ENCODE results near the gene STMN3. TPM values are rescaled to one million over a fixed set of nuclear protein-coding genes. Genes with fewer than 3 reads are reported as not detected.
A peak's percentile ranks its signal among the peaks of the same experiment; 100 is the strongest.

Gene STMN3
- total RNA-seq (2021; fragmentation: NEBNext Ultra II Directional; extraction: Animal tissue kit (Norgen Biotek cat#: 25700)) (63.1 and 71.6 TPM in 2 replicates), polyA plus RNA-seq (2011; rRNA removed) (51.5 and 70.8 TPM in 2 replicates), polyA minus RNA-seq (2011; rRNA and poly(A)+ RNA removed) (11.2 and 14.8 TPM in 2 replicates)
- 60.4 TPM for polyA plus RNA-seq (2011; cell fraction: cytosol; rRNA removed)
- 122 TPM for polyA plus RNA-seq (2011; cell fraction: nucleus; rRNA removed)
- polyA plus RNA-seq (2012, experiment 1 of 2) = 42.7 to 63.6 TPM (median 56.4 TPM) in 4 replicates
- polyA plus RNA-seq (2012, experiment 2 of 2) = 53.7 TPM
- 35.5 TPM for polyA plus RNA-seq (2013, experiment 1 of 2)
- 37.5 TPM for polyA plus RNA-seq (2013, experiment 2 of 2)
- polyA minus RNA-seq (2011; cell fraction: cytosol; rRNA and poly(A)+ RNA removed) = 20.3 TPM
- 11.5 TPM for polyA minus RNA-seq (2011; cell fraction: nucleus; rRNA and poly(A)+ RNA removed)
- long read RNA-seq, experiment 1, transcript STMN3-201 (5 exons, 2,255 nt) = major isoform, 5 of 112 reads
- long read RNA-seq, experiment 1, partial matches to known transcripts = 18 of 112 reads
- long read RNA-seq, experiment 1, other reads (novel, unspliced or antisense) = 89 of 112 reads
- long read RNA-seq, experiment 2, partial matches to known transcripts = 0 of 10 reads
- long read RNA-seq, experiment 2, other reads (novel, unspliced or antisense) = 10 of 10 reads

- Histone ChIP-seq H3K27me3 (replicated peaks in 1 of 4; ENCODE audit: control insufficient read depth in 3 of 4, extremely low read depth in 1 of 4, insufficient read depth in 3 of 4, low read length in 3 of 4) (peaks cover 0 to 2% (median 0%) of the 10 kb centered on the region in 4 experiments; a peak in 2 of 7 replicates), H3K14ac (ENCODE audit: insufficient read length) (peak within 1 kb of the TSS; percentile 83), H2AFZ (ENCODE audit: low read length) (no peak within 1 kb of the TSS), H3K9me3 (ENCODE audit: insufficient read depth in 2 of 2, low read depth in 1 of 2, low read length in 1 of 2) (no peaks in the 10 kb centered on the region), H2BK120ac (replicated peaks; ENCODE audit: low read depth, low read length) (peak within 1 kb of the TSS; percentile 55), H2BK12ac (ENCODE audit: low read depth, low read length) (peak within 1 kb of the TSS; percentile 68; the same call in 1 of the 2 replicates), H3K4me3 (ENCODE audit: extremely low read depth in 1 of 4, insufficient read depth in 2 of 4, low read depth in 3 of 4, low read length in 4 of 4) (peak within 1 kb of the TSS; percentile 37 to 85 (median 60)), H4K8ac (ENCODE audit: extremely low read depth, insufficient read depth, low read length) (peak within 1 kb of the TSS; percentile 85), H3K27ac (ENCODE audit: low read depth, low read length) (peak within 1 kb of the TSS; percentile 73; the same call in 1 of the 2 replicates), H4K5ac (ENCODE audit: insufficient read length, low read depth, low read length) (peak within 1 kb of the TSS; percentile 80), H2BK15ac (ENCODE audit: low read length) (peak within 1 kb of the TSS; percentile 92; the same call in 1 of the 2 replicates), H3K4ac (replicated peaks; ENCODE audit: insufficient read length, low read depth, low read length) (peak within 1 kb of the TSS; percentile 92), H3K23me2 (ENCODE audit: low read depth, low read length) (peaks cover 15% of the 10 kb centered on the region), H2AK5ac (ENCODE audit: low read depth, low read length) (0 out of 2 replicates have a peak within 1 kb of the TSS, but pooled peaks have one; percentile 32), H3K4me1 (replicated peaks in 1 of 4; ENCODE audit: control insufficient read depth in 3 of 4, insufficient read depth in 4 of 4, low read length in 3 of 4) (peaks cover 0 to 20% (median 13%) of the 10 kb centered on the region in 4 experiments; a peak in 6 of 7 replicates), H4K91ac (replicated peaks; ENCODE audit: insufficient read length, low read length) (peak within 1 kb of the TSS; percentile 96), H2BK20ac (ENCODE audit: low read length) (peak within 1 kb of the TSS; percentile 72; the same call in 1 of the 2 replicates), H2BK5ac (ENCODE audit: low read depth, low read length) (peak within 1 kb of the TSS; percentile 90), H3K18ac (ENCODE audit: extremely low read depth, low read length) (peak within 1 kb of the TSS; percentile 95), H4K20me1 (replicated peaks in 1 of 2; ENCODE audit: control insufficient read depth in 1 of 2, insufficient read depth in 2 of 2, low read length in 2 of 2) (peaks cover 10 to 11% of the 10 kb centered on the region in 2 experiments), H3K4me2 (ENCODE audit: insufficient read depth in 1 of 2, low read depth in 2 of 2, low read length in 2 of 2) (peak within 1 kb of the TSS; percentile 71 to 88), H3K36me3 (ENCODE audit: control insufficient read depth in 2 of 4, insufficient read depth in 4 of 4, low read length in 3 of 4) (no peaks in the 10 kb centered on the region), H3K56ac (replicated peaks; ENCODE audit: insufficient read length, low read depth, low read length) (peak within 1 kb of the TSS; percentile 80), H3K9ac (replicated peaks in 1 of 4; ENCODE audit: extremely low read depth in 1 of 4, low read depth in 3 of 4, low read length in 3 of 4) (peak within 1 kb of the TSS in 3 of 4 experiments; percentile 56 to 71 (median 62); a peak in 6 of 7 replicates), H3K23ac (ENCODE audit: insufficient read length) (no peak within 1 kb of the TSS), H3K79me2 (ENCODE audit: control insufficient read depth in 1 of 2, insufficient read depth in 2 of 2, low read length in 2 of 2) (no peaks in the 10 kb centered on the region), H3K79me1 (ENCODE audit: low read depth, low read length) (no peaks in the 10 kb centered on the region; the same call in none of the 2 replicates)
- FAIRE-seq (no peak), DNase-seq (ENCODE audit: low read depth in 1 of 2, low spot score in 2 of 2) (peak in 1 of 2 experiments; percentile 95)
- POLR2A ChIA-PET (ENCODE audit: partially characterized antibody) = interaction anchor here (0.6 to 1.7 kb wide), 11 partner anchors 9 to 385 kb away, joined by 3 to 9 read pairs (median 3); partner anchors contain the start of genes ARFRP1, GMEB2, TPD52L2 and ZGPAT
- CTCF ChIA-PET (ENCODE audit: partially characterized antibody) = interaction anchor here (0.6 to 1.4 kb wide), 4 partner anchors 10 to 133 kb away, joined by 3 to 6 read pairs (median 3); no protein-coding TSS in a partner anchor
- WGBS, 2 experiments (ENCODE audit: extremely low coverage in 1 of 2, insufficient coverage in 1 of 2, insufficient read length in 1 of 2, insufficient replicate concordance in 2 of 2, low coverage in 1 of 2, low lambda C conversion rate in 2 of 2, missing lambda C conversion rate in 1 of 2) = 0% methylated on average over 17 of the region's 73 CpGs; no CpG with 5 or more reads in 1 of the 2 experiments
- TF ChIP-seq ATF2 (IDR thresholded peaks at IDR 0.05; ENCODE audit: low read length) (no peak), TBP (IDR thresholded peaks at IDR 0.05; ENCODE audit: low read depth, low read length) (0 out of 2 replicates have a peak, but pooled peaks have one; percentile 30), FOSL1 (IDR thresholded peaks at IDR 0.05; ENCODE audit: insufficient read depth, low read depth, low read length) (no peak), EP300 (IDR thresholded peaks at IDR 0.05; ENCODE audit: borderline replicate concordance in 1 of 2, low read depth in 2 of 2, low read length in 2 of 2) (0 out of 3 replicates have a peak, but pooled peaks of 1 of the 2 experiments have one; percentile 32)
These were observed at the start of gene STMN3 for GRCh38 chr20:63653041-63653973. Gene STMN3 (minus strand): TSS chr20:63653424. CDS start chr20:63653345, 79 bp downstream.

All from H1 (cell line).